ENCODE results near the gene PRKCZ. TPM values are rescaled to one million over a fixed set of nuclear protein-coding genes. Genes with fewer than 3 reads are reported as not detected.

The PRKCZ gene
- total RNA-seq, 2 experiments from 2014 or later: 8.0 to 10.0 TPM

GRCh38 chr1:2184934-2185333 is 134.7 kb downstream of the PRKCZ start:
- TF ChIP-seq EZH2phosphoT487 (IDR thresholded peaks at IDR 0.05; ENCODE audit: borderline replicate concordance, low read depth, low read length) (no peak), CTCF (conservative IDR thresholded peaks at IDR 0.05; ENCODE audit: low read length) (no peak)
- Histone ChIP-seq H3K9me2 (ENCODE audit: insufficient read depth, low read length) (no peaks in the 10 kb centered on the region), H3K9me3 (ENCODE audit: low read length) (no peaks in the 10 kb centered on the region), H3K36me3 (ENCODE audit: insufficient read depth, low read length) (no peaks in the 10 kb centered on the region), H4K20me1 (ENCODE audit: insufficient read depth, low read length) (no peaks in the 10 kb centered on the region), H3K27ac (ENCODE audit: low read depth, low read length, poor library complexity, severe bottlenecking) (no peak overlapping the region), H3K4me3 (ENCODE audit: low read depth, low read length, poor library complexity, severe bottlenecking) (no peak overlapping the region), H3K4me2 (ENCODE audit: low read length) (no peak overlapping the region), H2AFZ (ENCODE audit: low read length) (no peak overlapping the region), H3K79me2 (ENCODE audit: insufficient read depth, low read depth, low read length) (no peaks in the 10 kb centered on the region), H3K4me1 (ENCODE audit: insufficient read depth, low read length, poor library complexity, severe bottlenecking) (peaks cover 11% of the 10 kb centered on the region)
- ChIA-PET CTCF (ENCODE audit: unreplicated experiment) (no interaction called here), POLR2A (no interaction called here)
- no TSS peak for BruUV-seq (replicated peaks)
- DNase-seq (ENCODE audit: low spot score): no peak
- intact Hi-C loops (cut with micrococcal nuclease; ENCODE audit: unreplicated experiment): no loop called here

GRCh38 chr1:2185880-2186855 is 136.0 kb downstream of the PRKCZ start:
- H3K9me3 ChIP-seq (ENCODE audit: low read length): no peaks in the 10 kb centered on the region
- H4K20me1 ChIP-seq (ENCODE audit: insufficient read depth, low read length): no peaks in the 10 kb centered on the region
- no TSS peak for BruUV-seq (replicated peaks)
- DNase-seq (ENCODE audit: low spot score): no peak
- CTCF ChIA-PET (ENCODE audit: unreplicated experiment): no interaction called here
- no peak overlapping the region for H3K4me2 ChIP-seq (ENCODE audit: low read length)
- H2AFZ ChIP-seq (ENCODE audit: low read length): no peak overlapping the region
- POLR2A ChIA-PET: no interaction called here
- H3K9me2 ChIP-seq (ENCODE audit: insufficient read depth, low read length): no peaks in the 10 kb centered on the region
- intact Hi-C loops (cut with micrococcal nuclease; ENCODE audit: unreplicated experiment): no loop called here
- TF ChIP-seq EZH2phosphoT487 (IDR thresholded peaks at IDR 0.05; ENCODE audit: borderline replicate concordance, low read depth, low read length) (no peak), CTCF (conservative IDR thresholded peaks at IDR 0.05; ENCODE audit: low read length) (no peak)
- no peaks in the 10 kb centered on the region for H3K36me3 ChIP-seq (ENCODE audit: insufficient read depth, low read length)
- no peaks in the 10 kb centered on the region for H3K79me2 ChIP-seq (ENCODE audit: insufficient read depth, low read depth, low read length)
- H3K4me1 ChIP-seq (ENCODE audit: insufficient read depth, low read length, poor library complexity, severe bottlenecking): peaks cover 15% of the 10 kb centered on the region
- H3K27ac ChIP-seq (ENCODE audit: low read depth, low read length, poor library complexity, severe bottlenecking): no peak overlapping the region
- no peak overlapping the region for H3K4me3 ChIP-seq (ENCODE audit: low read depth, low read length, poor library complexity, severe bottlenecking)

DNA sequence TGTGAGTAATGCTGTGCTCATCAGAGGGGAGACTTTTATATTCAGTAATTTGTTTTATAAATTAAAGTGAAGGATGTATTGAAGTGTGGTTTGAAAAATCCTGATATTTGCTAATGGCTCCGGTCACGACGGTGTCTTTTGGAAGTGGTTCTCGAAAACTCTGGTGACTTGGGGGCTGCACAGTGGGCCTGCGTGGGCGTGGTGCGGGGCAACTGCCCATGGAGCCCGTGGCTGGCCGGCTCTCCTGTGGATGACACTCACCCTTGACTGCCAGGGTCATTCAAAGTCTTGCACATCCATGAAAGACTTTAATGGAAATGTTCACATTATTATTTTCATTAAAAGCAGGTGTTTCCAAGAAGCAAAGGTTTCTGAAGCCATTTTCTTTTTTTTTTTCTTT is 136.7 kb downstream of the PRKCZ start:
- POLR2A ChIA-PET: no interaction called here
- Histone ChIP-seq H4K20me1 (ENCODE audit: insufficient read depth, low read length) (no peaks in the 10 kb centered on the region), H3K4me2 (ENCODE audit: low read length) (no peak overlapping the region), H3K36me3 (ENCODE audit: insufficient read depth, low read length) (no peaks in the 10 kb centered on the region), H3K9me2 (ENCODE audit: insufficient read depth, low read length) (no peaks in the 10 kb centered on the region), H3K9me3 (ENCODE audit: low read length) (no peaks in the 10 kb centered on the region), H3K4me3 (ENCODE audit: low read depth, low read length, poor library complexity, severe bottlenecking) (no peak overlapping the region), H3K4me1 (ENCODE audit: insufficient read depth, low read length, poor library complexity, severe bottlenecking) (peaks cover 20% of the 10 kb centered on the region), H3K79me2 (ENCODE audit: insufficient read depth, low read depth, low read length) (no peaks in the 10 kb centered on the region), H2AFZ (ENCODE audit: low read length) (no peak overlapping the region), H3K27ac (ENCODE audit: low read depth, low read length, poor library complexity, severe bottlenecking) (no peak overlapping the region)
- TF ChIP-seq CTCF (conservative IDR thresholded peaks at IDR 0.05; ENCODE audit: low read length): no peak
- no peak for TF ChIP-seq EZH2phosphoT487 (IDR thresholded peaks at IDR 0.05; ENCODE audit: borderline replicate concordance, low read depth, low read length)
- DNase-seq (ENCODE audit: low spot score): no peak
- intact Hi-C loops (cut with micrococcal nuclease; ENCODE audit: unreplicated experiment): no loop called here
- BruUV-seq (replicated peaks): no TSS peak
- CTCF ChIA-PET (ENCODE audit: unreplicated experiment): no interaction called here
